Neural progenitor cell (in vitro differentiated cells): Measurements from ENCODE around the gene ELANE. TPM values are rescaled to one million over a fixed set of nuclear protein-coding genes. Genes with fewer than 3 reads are reported as not detected.

Experiments used
- DNase-seq: peaks from one replicate; pipeline ENCODE4 v3.0.0-alpha.2; 2016; ENCODE audit warnings: low spot score
- H2AFZ ChIP-seq: fragments of 200-600 bp; sonication (generic); replicated peaks from 2 replicates; pipeline ENCODE4 v1.6.1; 2016; ENCODE audit warnings: antibody characterized with exemption
- H3F3A ChIP-seq: fragments of 200-600 bp; sonication (generic); 2 replicates; pipeline ENCODE4 v1.6.1; 2016; ENCODE audit warnings: antibody characterized with exemption, low read depth
- H3K27ac ChIP-seq: fragments of 200-600 bp; sonication (generic); 2 replicates; pipeline ENCODE4 v1.5.1; 2016; ENCODE audit warnings: mild to moderate bottlenecking
- H3K27me3 ChIP-seq: fragments of 200-600 bp; sonication (generic); 2 replicates; pipeline ENCODE4 v1.6.1; 2016; ENCODE audit warnings: mild to moderate bottlenecking, moderate library complexity
- H3K36me3 ChIP-seq: fragments of 200-600 bp; sonication (generic); 2 replicates; pipeline ENCODE4 v1.5.1; 2016
- H3K4me1 ChIP-seq: fragments of 200-600 bp; sonication (generic); 2 replicates; pipeline ENCODE4 v1.6.1; 2016; ENCODE audit warnings: mixed run types
- H3K4me2 ChIP-seq: fragments of 200-600 bp; sonication (generic); 2 replicates; pipeline ENCODE4 v1.6.1; 2016
- H3K4me3 ChIP-seq: fragments of 200-600 bp; sonication (generic); 2 replicates; pipeline ENCODE4 v1.5.1; 2016
- H3K79me2 ChIP-seq: fragments of 200-600 bp; sonication (generic); 2 replicates; pipeline ENCODE4 v1.6.1; 2016; ENCODE audit warnings: low read depth
- H3K9ac ChIP-seq: fragments of 200-600 bp; sonication (generic); 2 replicates; pipeline ENCODE4 v1.6.1; 2016
- H3K9me3 ChIP-seq: fragments of 200-600 bp; sonication (generic); 2 replicates; pipeline ENCODE4 v1.5.1; 2016; ENCODE audit warnings: low read depth
- H4K20me1 ChIP-seq: fragments of 200-600 bp; sonication (generic); 2 replicates; pipeline ENCODE4 v1.6.1; 2016; ENCODE audit warnings: low read depth
- H3K27ac Mint-ChIP-seq: 3 replicates; pipeline ENCODE4 v1.8.0; 2021; ENCODE audit warnings: mixed read lengths
- H3K27me3 Mint-ChIP-seq: 2 replicates; pipeline ENCODE4 v1.8.0; 2022; ENCODE audit warnings: low read depth, mild to moderate bottlenecking, inconsistent platforms, moderate library complexity, mixed read lengths; ENCODE audit not compliant: insufficient read depth
- H3K36me3 Mint-ChIP-seq: 3 replicates; pipeline ENCODE4 v1.8.0; 2021; ENCODE audit warnings: mixed read lengths
- H3K4me1 Mint-ChIP-seq: 3 replicates; pipeline ENCODE4 v1.8.0; 2021; ENCODE audit warnings: mixed read lengths
- H3K4me3 Mint-ChIP-seq: 3 replicates; pipeline ENCODE4 v1.8.0; 2021; ENCODE audit warnings: mild to moderate bottlenecking, moderate library complexity, mixed read lengths
- H3K9me3 Mint-ChIP-seq: 3 replicates; pipeline ENCODE4 v1.8.0; 2020; ENCODE audit warnings: mixed read lengths
- EZH2 ChIP-seq: fragments of 200-600 bp; sonication (generic); IDR thresholded peaks from 2 replicates; pipeline ENCODE4 v1.6.1; 2017; ENCODE audit warnings: antibody characterized with exemption, mild to moderate bottlenecking, moderate library complexity
- EZH2phosphoT487 ChIP-seq: fragments of 200-600 bp; sonication (generic); IDR thresholded peaks from 2 replicates; pipeline ENCODE4 v1.6.1; 2017; ENCODE audit warnings: antibody characterized with exemption
- total RNA-seq: library from RNA; depleted of rRNA; stranded (reverse); fragments of >200 nt; gene quantifications from 2 replicates; pipeline ENCODE4 v1.2.3, GENCODE V29; 2015; ENCODE audit warnings: low replicate concordance
- TF ChIP-seq, protein P1 (sequence below): fragments of 200-600 bp; sonication (generic); IDR thresholded peaks from 2 replicates; pipeline ENCODE4 v1.5.1; 2017; ENCODE audit warnings: antibody characterized with exemption, mild to moderate bottlenecking

The ELANE gene
- total RNA-seq, 1 donor from 2014 or later: not detected

DNA sequence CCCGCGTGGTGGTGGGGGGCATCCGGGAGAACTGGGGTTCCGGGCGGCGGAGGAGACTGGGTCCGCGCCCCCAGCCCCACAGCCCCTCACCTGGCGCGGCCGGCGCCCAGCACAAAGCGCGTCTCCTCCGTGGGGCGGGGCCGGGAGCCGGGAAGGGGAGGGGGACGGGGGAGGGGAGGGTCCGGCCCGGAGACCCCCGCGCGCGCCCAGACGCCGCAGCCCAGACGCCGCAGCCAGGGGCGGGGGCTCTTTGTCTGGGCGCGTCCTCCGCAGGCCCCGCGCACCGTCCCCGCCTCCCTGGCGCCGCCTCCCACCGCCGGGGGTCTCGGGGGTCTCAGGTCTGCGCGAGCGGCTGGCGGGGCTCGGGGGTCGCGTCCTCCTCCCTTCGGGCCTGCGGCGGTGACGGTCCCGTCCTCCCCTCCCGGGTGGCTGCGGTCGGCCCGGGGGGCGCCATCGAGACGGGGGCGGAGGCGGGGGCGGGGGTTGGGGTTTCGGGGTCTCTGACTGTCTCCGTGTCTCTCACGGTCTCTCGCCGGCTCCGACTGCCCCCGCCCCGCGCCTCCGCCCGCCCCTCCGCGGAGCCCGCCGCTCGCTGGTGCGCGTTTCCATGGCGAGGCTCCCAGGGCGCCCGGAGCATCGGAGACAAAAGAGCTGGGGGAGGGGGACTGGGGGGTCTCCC is 30.1 kb upstream of the ELANE start, which contains the start of gene PLPPR3:
TSS of gene PLPPR3 (minus strand) at position 131 of the 679 bp plus-strand sequence. CDS start 396 bp downstream, outside the sequence.
- peak within 1 kb of the TSS; percentile 93 for H3K4me2 ChIP-seq
- no peak within 1 kb of the TSS for H3K27ac ChIP-seq
- Mint-ChIP-seq H3K27ac (peak within 1 kb of the TSS; percentile 42), H3K36me3 (peaks cover 2% of the 10 kb centered on the region), H3K4me1 (peaks cover 16% of the 10 kb centered on the region), H3K4me3 (peak within 1 kb of the TSS; percentile 87), H3K27me3 (peaks cover 9% of the 10 kb centered on the region), H3K9me3 (no peaks in the 10 kb centered on the region)
- H3K4me3 ChIP-seq: peak within 1 kb of the TSS; percentile 99
- peaks cover 23% of the 10 kb centered on the region for H3F3A ChIP-seq
- peaks cover 26% of the 10 kb centered on the region for H4K20me1 ChIP-seq
- peak; percentile 92 for DNase-seq
- H3K4me1 ChIP-seq: peaks cover 16% of the 10 kb centered on the region
- no peaks in the 10 kb centered on the region for H3K27me3 ChIP-seq
- H3K36me3 ChIP-seq: no peaks in the 10 kb centered on the region
- H3K9me3 ChIP-seq: no peaks in the 10 kb centered on the region
- H3K79me2 ChIP-seq: peaks cover 43% of the 10 kb centered on the region
- TF ChIP-seq EZH2phosphoT487 (no peak), EZH2 (no peak)
- TF ChIP-seq, protein P1, sequence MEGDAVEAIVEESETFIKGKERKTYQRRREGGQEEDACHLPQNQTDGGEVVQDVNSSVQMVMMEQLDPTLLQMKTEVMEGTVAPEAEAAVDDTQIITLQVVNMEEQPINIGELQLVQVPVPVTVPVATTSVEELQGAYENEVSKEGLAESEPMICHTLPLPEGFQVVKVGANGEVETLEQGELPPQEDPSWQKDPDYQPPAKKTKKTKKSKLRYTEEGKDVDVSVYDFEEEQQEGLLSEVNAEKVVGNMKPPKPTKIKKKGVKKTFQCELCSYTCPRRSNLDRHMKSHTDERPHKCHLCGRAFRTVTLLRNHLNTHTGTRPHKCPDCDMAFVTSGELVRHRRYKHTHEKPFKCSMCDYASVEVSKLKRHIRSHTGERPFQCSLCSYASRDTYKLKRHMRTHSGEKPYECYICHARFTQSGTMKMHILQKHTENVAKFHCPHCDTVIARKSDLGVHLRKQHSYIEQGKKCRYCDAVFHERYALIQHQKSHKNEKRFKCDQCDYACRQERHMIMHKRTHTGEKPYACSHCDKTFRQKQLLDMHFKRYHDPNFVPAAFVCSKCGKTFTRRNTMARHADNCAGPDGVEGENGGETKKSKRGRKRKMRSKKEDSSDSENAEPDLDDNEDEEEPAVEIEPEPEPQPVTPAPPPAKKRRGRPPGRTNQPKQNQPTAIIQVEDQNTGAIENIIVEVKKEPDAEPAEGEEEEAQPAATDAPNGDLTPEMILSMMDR: no peak
- H2AFZ ChIP-seq: peak within 1 kb of the TSS; percentile 50
- H3K9ac ChIP-seq: peak within 1 kb of the TSS; percentile 59

DNA sequence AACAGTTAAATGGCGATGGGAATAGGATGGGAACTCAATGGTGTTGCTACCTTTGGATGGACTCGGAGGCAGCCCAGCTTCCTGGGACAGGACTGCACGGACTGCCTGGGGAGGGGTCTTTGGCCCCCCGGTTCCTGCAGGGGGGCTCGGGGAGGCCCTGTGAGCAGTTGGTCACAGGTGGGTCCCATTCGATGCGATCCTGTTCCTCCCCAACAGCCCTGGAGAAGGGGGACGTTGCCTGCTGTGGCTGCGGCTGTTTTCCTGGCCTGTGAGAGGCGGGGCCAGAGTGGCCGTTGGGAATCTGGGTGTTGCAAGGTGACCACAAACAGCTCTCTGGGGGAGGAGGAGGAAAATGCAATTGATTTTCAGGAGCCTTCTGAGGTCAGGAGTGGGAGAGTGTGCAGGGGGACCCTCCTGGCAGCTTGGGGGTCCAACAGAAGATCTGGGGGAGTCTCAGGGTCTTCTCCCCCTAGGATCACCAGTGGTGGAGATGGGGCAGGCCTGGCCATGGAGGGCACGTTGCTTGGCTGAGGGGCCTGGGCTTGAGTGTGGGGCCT is 28.5 kb upstream of the ELANE start:
- Histone ChIP-seq H3K9me3 (no peaks in the 10 kb centered on the region), H3K4me3 (no peak overlapping the region), H3K27me3 (no peaks in the 10 kb centered on the region), H3K36me3 (no peaks in the 10 kb centered on the region), H2AFZ (peak overlapping the region; percentile 26), H3F3A (peaks cover 23% of the 10 kb centered on the region), H3K27ac (no peak overlapping the region), H3K4me2 (peak overlapping the region; percentile 43), H3K4me1 (peaks cover 16% of the 10 kb centered on the region), H4K20me1 (peaks cover 17% of the 10 kb centered on the region), H3K79me2 (peaks cover 31% of the 10 kb centered on the region), H3K9ac (no peak overlapping the region)
- DNase-seq: peak; percentile 45
- Mint-ChIP-seq H3K4me3 (peak overlapping the region; percentile 83), H3K36me3 (no peaks in the 10 kb centered on the region), H3K9me3 (no peaks in the 10 kb centered on the region), H3K27ac (peak overlapping the region; percentile 78), H3K27me3 (peaks cover 9% of the 10 kb centered on the region), H3K4me1 (peaks cover 16% of the 10 kb centered on the region)
- TF ChIP-seq EZH2phosphoT487: no peak
- TF ChIP-seq, protein P1: no peak

DNA sequence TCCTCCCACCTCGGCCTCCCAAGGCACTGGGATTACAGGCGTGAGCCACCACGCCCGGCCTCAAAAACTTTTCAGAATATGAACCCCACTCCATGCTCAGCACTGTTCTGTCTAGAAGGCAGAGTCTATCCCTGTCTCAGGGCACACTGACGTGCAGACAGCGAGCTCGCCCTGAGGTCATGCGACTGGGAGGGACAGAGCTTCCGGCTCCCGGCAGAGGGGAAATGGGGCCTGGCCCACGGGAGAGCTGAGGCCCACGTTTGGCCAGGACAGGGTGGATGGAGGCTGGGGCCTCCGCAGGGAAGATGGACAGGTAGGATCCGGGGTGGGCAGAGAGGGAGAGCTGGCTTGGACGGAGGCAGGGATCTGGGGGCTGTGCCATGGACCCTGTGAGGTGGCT is 27.2 kb upstream of the ELANE start:
- Histone ChIP-seq H3F3A (peaks cover 22% of the 10 kb centered on the region), H4K20me1 (peaks cover 10% of the 10 kb centered on the region), H3K36me3 (no peaks in the 10 kb centered on the region), H3K4me3 (no peak overlapping the region), H3K4me1 (peaks cover 16% of the 10 kb centered on the region), H3K9ac (no peak overlapping the region), H2AFZ (no peak overlapping the region), H3K79me2 (peaks cover 19% of the 10 kb centered on the region), H3K27me3 (no peaks in the 10 kb centered on the region), H3K27ac (no peak overlapping the region), H3K4me2 (no peak overlapping the region), H3K9me3 (no peaks in the 10 kb centered on the region)
- Mint-ChIP-seq H3K27ac (no peak overlapping the region), H3K36me3 (no peaks in the 10 kb centered on the region), H3K27me3 (peaks cover 10% of the 10 kb centered on the region), H3K4me3 (no peak overlapping the region), H3K9me3 (no peaks in the 10 kb centered on the region), H3K4me1 (peaks cover 12% of the 10 kb centered on the region)
- DNase-seq: no peak
- no peak for TF ChIP-seq EZH2phosphoT487
- TF ChIP-seq EZH2: no peak
- TF ChIP-seq, protein P1: no peak
